NCI-H345 treated with DMSO at 0.1 percent for 48 hours (cell line): Measurements from ENCODE around the gene TPP2.

Source experiments
- DNase-seq: peaks from one replicate; lab custom pipeline; 2025; ENCODE audit not compliant: unreplicated experiment; lab: John Stamatoyannopoulos, UW

The TPP2 gene

GRCh38 chr13:102596147-102597028 lies at the start of gene TPP2:
TSS of gene TPP2 (plus strand) at chr13:102596986. CDS start at chr13:102597039, 53 bp downstream.
- DNase-seq: peak; percentile 93

- DNase-seq: peak; percentile 9
Observed at GRCh38 chr13:102548811-102549210, 48.0 kb upstream of the TPP2 start.

- DNase-seq: no peak
Observed at GRCh38 chr13:102550507-102550906, 46.3 kb upstream of the TPP2 start.

DNA sequence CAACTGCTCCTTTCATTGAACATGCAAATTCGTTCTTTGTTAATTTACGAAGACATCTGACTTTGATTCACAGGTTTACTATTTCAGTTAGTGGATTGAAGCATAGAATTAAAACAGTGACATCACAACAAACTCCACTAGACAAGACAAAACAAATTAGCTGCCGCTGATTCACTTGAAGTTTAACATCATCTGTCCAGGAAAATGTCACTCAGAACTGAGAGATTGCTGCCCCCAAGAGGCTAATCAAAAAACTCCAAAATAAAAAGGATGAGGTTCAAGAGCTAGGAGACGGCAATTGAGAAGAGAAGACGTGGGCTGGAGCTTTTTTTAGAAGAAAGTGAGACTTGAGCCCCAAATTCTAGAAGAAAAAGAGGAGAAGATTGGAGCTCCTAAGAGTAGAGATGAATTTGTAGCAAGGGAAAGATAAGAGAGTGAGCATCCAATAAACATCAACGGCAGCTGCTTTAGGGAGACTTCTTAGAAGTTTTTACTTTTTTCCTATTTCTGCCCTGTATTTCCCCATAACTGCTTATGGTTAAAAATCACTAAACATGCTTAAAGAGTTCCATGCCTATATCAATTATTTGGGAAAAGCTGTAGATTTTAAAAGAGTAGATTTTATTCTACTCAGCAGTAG lies 40.8 kb upstream of the TPP2 start:
- peak; percentile 77 for DNase-seq

GRCh38 chr13:102556806-102557205 lies 40.0 kb upstream of the TPP2 start:
- DNase-seq: no peak

DNA sequence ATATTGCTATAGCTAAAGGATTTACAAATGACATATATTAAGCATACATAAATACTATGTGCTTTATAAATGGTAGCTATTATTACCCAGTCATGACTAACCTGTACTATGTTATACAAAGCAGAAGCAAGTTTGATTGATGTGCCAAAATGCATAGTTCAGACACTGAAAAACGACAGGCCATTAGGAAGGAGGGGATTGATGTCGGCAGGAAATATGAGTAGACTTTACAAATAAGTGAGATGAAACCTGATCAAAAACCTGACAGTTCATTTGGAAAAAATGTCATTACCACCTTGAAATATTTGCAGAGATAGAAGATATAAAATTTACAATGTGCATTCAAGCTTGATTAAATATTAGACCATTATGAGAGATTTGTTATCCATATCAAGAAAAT lies 38.8 kb upstream of the TPP2 start:
- DNase-seq: no peak

DNA sequence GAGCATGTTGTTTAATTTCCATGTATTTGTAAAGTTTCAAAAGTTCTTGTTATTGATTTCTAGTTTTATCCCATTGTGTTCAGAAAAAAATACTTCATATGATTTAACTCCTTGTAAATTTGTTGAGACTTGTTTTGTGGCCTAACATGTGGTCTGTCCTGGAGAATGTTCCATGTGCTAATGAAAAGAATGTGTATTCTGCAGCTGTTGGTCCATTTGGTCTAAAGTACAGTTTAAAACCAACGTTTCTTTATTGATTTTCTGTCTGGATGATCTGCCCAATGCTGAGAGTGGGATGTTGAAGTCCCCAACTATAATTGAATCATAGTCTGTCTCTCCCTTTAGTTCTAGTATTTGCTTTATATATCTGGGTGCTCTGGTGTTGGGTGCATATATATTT lies 34.9 kb upstream of the TPP2 start:
- no peak for DNase-seq

GRCh38 chr13:102563267-102563666 lies 33.5 kb upstream of the TPP2 start:
- no peak for DNase-seq

- no peak for DNase-seq
Observed at GRCh38 chr13:102564564-102564963, 32.2 kb upstream of the TPP2 start.

DNA sequence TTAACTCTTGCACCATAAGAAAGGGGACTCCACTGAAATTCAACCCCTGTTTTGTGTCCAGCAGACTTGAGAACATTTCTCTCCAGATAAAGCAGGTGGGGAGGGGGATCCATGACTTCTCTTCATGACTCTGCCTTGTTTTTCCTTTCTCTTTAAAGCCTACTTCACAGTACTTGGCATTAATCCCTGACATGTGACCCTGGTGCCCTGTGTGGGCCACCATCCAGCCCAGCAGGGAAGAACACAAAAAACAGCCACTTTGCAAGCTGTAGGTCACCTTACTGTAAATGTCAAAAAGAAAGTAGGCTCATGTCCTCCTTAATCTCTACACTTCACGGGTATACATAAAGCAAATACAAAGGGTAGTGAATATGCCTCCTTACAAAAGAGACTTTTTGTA lies 30.3 kb upstream of the TPP2 start:
- no peak for DNase-seq

DNA sequence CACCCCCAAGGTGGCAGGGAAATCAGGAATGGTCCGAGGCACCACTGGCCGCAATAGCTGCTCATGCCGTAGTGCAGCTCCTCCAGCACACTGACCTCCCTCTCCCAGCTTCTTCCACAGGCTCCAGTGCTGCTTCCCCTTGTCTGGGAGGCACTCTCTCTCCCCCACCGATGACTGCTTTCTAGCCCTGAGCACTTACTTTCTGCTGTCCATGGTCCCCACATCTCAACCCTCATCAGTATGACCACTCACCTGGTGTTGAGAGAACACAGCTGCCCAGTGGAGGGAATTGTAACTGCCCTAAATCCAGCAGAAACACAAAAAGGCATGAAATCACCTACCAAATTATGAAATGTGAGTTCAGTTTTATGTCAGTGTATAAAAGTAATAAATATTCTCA lies 28.9 kb upstream of the TPP2 start:
- DNase-seq: no peak

GRCh38 chr13:102569488-102569887 lies 27.3 kb upstream of the TPP2 start:
- no peak for DNase-seq

DNA sequence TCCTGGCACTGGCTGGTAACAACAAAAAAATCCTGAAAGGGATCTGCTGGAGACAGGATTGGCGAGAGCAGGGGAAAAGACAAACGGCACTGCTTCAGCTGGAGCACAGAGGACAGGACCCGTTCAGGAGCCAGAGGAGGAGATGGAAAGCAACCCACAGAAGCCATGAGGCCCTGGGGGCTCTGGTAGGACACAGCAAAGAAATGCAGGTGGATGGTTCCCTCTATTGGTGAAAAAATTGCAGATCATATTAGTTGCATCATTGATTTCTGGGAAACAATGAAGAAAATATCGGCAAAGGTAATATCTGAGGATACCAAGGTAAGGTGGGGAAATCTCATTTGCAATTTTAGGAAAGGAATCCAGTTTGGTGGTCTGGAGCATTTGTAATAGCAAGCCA lies 25.7 kb upstream of the TPP2 start:
- DNase-seq: no peak

DNA sequence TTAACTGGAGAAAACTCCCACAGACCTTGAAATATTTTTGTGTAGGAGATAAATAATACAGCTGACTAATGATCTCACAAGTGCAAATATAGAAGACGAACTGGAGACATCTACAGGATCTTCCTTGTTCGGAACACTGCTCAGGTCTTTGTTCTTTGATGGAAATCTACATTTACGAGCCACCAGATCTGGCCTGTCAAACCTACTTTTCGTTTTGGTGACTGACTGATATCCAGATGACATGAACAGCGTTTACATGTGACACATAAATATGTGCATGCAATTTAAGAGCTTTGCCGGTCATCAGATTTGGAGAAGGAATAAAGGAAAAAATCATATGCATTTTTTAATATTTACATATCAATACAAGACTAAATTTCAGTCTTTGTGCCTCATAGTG lies 24.5 kb upstream of the TPP2 start:
- DNase-seq: no peak

DNA sequence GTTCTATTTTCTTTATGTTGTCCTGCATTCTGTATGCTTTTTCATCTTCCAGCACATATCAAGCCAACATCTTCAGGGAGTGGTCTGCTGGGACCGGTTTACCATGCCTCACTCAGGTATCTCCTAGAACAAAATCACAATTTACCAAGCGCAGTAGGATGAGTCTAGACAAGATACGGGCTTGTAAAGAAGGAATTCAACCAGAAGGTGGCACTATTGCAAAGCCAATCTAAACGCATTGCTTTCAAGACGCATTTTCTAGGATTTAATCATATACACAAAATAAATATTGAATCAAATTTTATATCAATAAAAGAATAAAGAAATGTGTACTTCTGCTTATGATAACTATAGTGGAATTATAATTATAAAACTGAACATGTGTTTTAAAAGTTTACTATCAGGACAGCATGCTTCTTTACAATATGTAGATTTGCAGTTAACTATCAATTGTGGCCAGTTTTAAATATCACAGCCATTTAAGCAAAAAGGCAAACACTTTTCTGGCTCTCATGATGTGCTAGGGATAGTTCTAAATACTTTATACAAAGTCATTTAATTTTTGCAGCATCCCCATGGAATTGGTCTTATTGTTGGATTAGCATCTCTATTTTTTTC lies 16.1 kb upstream of the TPP2 start:
- DNase-seq: peak; percentile 79

GRCh38 chr13:102582256-102582655 lies 14.5 kb upstream of the TPP2 start:
- no peak for DNase-seq

DNA sequence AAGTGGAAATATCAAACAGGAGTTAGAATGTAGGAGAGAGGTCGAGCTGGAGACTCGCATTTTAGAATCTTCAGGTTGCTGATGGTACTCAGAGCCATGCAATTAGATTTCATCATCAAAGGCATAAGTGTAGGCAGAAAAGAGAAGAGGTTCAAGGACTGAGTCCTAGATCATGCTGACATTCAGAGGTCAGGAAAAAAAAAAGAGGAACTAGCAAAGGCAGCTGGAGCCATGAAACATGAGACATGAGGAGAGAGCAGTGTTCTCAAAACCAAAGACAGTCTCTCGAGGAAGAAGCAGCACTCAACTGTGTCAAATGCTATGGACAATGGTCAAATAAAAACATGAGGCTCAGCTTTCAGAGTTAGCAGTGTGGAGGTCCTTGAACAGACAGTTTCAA lies 12.4 kb upstream of the TPP2 start:
- DNase-seq: no peak

- no peak for DNase-seq
Observed at GRCh38 chr13:102586615-102587014, 10.2 kb upstream of the TPP2 start.

- DNase-seq: no peak
Observed at GRCh38 chr13:102587916-102588315, 8.9 kb upstream of the TPP2 start.

DNA sequence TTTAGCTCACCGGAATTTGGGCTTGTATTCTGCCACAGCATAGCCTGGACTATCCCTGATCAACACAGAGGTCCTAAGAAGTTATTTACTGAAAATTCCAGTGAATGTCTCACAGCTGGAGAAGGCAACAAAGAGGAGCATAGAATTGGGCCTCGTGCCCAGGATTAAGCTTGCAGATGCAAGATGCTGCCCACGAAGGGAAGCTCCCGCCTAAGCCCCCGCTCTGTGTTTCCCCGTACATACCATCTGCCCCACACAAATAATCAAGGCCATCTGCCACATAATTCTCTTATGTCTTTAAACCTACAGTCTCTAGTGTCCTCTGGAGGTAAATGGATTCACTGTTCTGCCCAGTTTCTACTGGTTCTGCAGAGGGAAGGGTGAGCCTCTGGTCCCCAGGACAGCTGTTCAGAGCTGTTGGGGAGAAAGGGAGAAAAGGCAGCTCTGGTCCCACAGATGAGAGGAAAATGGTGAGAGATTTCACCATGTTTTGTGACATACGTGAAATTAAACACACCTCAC lies 7.4 kb upstream of the TPP2 start:
- DNase-seq: no peak

GRCh38 chr13:102591988-102592781 lies 4.6 kb upstream of the TPP2 start:
- peak; percentile 74 for DNase-seq
